HepG2 (cell line): ENCODE measurements around the gene FIBCD1. TPM values are rescaled to one million over a fixed set of nuclear protein-coding genes. Genes with fewer than 3 reads are reported as not detected.

ENCODE experiments used
- ATAC-seq: fragments of 200-7000 bp; cut with Tn5 transposase; 3 replicates; pipeline ENCODE4 v1.9.1; 2020; ENCODE audit warnings: mild to moderate bottlenecking, moderate library complexity
- BruUV-seq: library from RNA; stranded (reverse); fragments of 400-500 nt; replicated peaks from 2 replicates; lab custom pipeline; 2021; lab: Mats Ljungman, UMichigan
- CTCF ChIA-PET: fragments of 300-600 bp; formaldehyde crosslinking; extraction: SDS; loops from one replicate; lab custom pipeline; 2021; ENCODE audit warnings: low total read pairs, inconsistent platforms, low intra/inter-chr PET ratio; lab: Yijun Ruan, JAX
- POLR2A ChIA-PET: fragments of 350-600 bp; sonication (Branson Sonifier 250); formaldehyde crosslinking; loops from one replicate; lab custom pipeline; 2020; ENCODE audit warnings: antibody characterized with exemption, inconsistent platforms; lab: Yijun Ruan, JAX
- DNase-seq: peaks from one replicate; pipeline ENCODE4 v3.0.0-alpha.2; 2015; ENCODE audit warnings: low spot score
- FAIRE-seq: peaks from 3 replicates; lab custom pipeline; 2011; peaks lifted over from hg19 to GRCh38; lab: Jason Lieb, UNC
- H2AFZ ChIP-seq: one replicate; pipeline ENCODE4 v1.6.1; 2011; ENCODE audit warnings: low read length, inconsistent platforms
- H3K27ac ChIP-seq: fragments of 300-600 bp; 3 replicates; pipeline ENCODE4 v1.8.0; 2011; ENCODE audit warnings: mixed run types, mild to moderate bottlenecking, mixed read lengths, low read length, inconsistent platforms; ENCODE audit not compliant: insufficient read depth; ENCODE audit errors: extremely low read length
- H3K27me3 ChIP-seq, 2 experiments: fragments of 200-600 bp in 1 of 2; 2 replicates in 1 of 2; 3 replicates in 1 of 2; pipeline versions ENCODE4 v1.6.0 to v1.8.0; 2011; ENCODE audit warnings: low read length in 2 of 2, mild to moderate bottlenecking in 2 of 2, moderate library complexity in 2 of 2, inconsistent platforms in 1 of 2; ENCODE audit not compliant: insufficient read depth in 2 of 2, control insufficient read depth in 1 of 2
- H3K36me3 ChIP-seq, 2 experiments: fragments of 200-600 bp in 1 of 2; replicated peaks in 1 of 2; 2 replicates in 1 of 2; 3 replicates in 1 of 2; pipeline versions ENCODE4 v1.5.1 to v1.8.0; 2011; ENCODE audit warnings: low read length in 2 of 2, inconsistent platforms in 1 of 2; ENCODE audit not compliant: insufficient read depth in 2 of 2, control insufficient read depth in 1 of 2
- H3K4me1 ChIP-seq: 2 replicates; pipeline ENCODE4 v1.5.1; 2012; ENCODE audit warnings: low read length, inconsistent platforms; ENCODE audit not compliant: insufficient read depth
- H3K4me2 ChIP-seq: 2 replicates; pipeline ENCODE4 v1.6.0; 2011; ENCODE audit warnings: low read depth, low read length, inconsistent platforms
- H3K4me3 ChIP-seq, 3 experiments: fragments of 200-600 bp in 1 of 3; sonication (generic), shearing (Covaris generic) in 1 of 3; replicated peaks in 1 of 3; 2 replicates each; pipeline ENCODE4 v1.5.1; 2011 to 2016; ENCODE audit warnings: low read length in 3 of 3, inconsistent platforms in 2 of 3, low read depth in 2 of 3, mild to moderate bottlenecking in 2 of 3, control low read depth in 1 of 3, mixed read lengths in 1 of 3; ENCODE audit not compliant: insufficient read depth in 1 of 3
- H3K79me2 ChIP-seq: one replicate; pipeline ENCODE4 v1.6.1; 2011; ENCODE audit warnings: low read length, inconsistent platforms; ENCODE audit not compliant: insufficient read depth
- H3K9ac ChIP-seq: 2 replicates; pipeline ENCODE4 v1.6.0; 2011; ENCODE audit warnings: mild to moderate bottlenecking, low read depth, low read length, inconsistent platforms; ENCODE audit not compliant: insufficient read depth
- H3K9me3 ChIP-seq: 2 replicates; pipeline ENCODE4 v1.5.1; 2012; ENCODE audit warnings: mild to moderate bottlenecking, low read length
- H4K20me1 ChIP-seq: 2 replicates; pipeline ENCODE4 v1.6.0; 2011; ENCODE audit warnings: inconsistent platforms, mild to moderate bottlenecking, low read length, moderate library complexity; ENCODE audit not compliant: insufficient read depth
- AHR ChIP-seq: IDR thresholded peaks from 2 replicates; pipeline ENCODE4 v1.6.1; 2018; ENCODE audit warnings: missing genetic modification reagents, missing compliant biosample characterization
- FOXA1 ChIP-seq, 2 experiments: fragments of 450-650 bp in 1 of 2; sonication (generic) in 1 of 2; formaldehyde crosslinking in 1 of 2; IDR thresholded peaks; 2 replicates each; pipeline versions ENCODE4 v1.4.0 to v1.6.1; 2016 to 2020; ENCODE audit warnings: missing genetic modification reagents in 1 of 2
- KLF16 ChIP-seq, 2 experiments: sonication (generic) in 1 of 2; formaldehyde crosslinking in 1 of 2; IDR thresholded peaks; 2 replicates each; pipeline versions ENCODE4 v1.6.1 to v1.8.0; 2016 to 2023; ENCODE audit warnings: missing genetic modification reagents in 2 of 2, missing compliant biosample characterization in 1 of 2
- MATR3 ChIP-seq: sonication (generic); formaldehyde crosslinking; IDR thresholded peaks from 2 replicates; pipeline ENCODE4 v1.4.0; 2020; ENCODE audit warnings: missing genetic modification reagents
- NFE2L1 ChIP-seq: sonication (generic); formaldehyde crosslinking; IDR thresholded peaks from 2 replicates; pipeline ENCODE4 v1.4.0; 2020; ENCODE audit warnings: missing genetic modification reagents, mild to moderate bottlenecking, borderline replicate concordance
- PTBP1 ChIP-seq: fragments of 200-400 bp; formaldehyde crosslinking; IDR thresholded peaks from 2 replicates; pipeline ENCODE4 v1.6.1; 2018; ENCODE audit warnings: low read length, low read depth; ENCODE audit not compliant: poor library complexity, severe bottlenecking
- ZNF558 ChIP-seq: sonication (generic); formaldehyde crosslinking; IDR thresholded peaks from 2 replicates; pipeline ENCODE4 v1.9.0; 2022; ENCODE audit warnings: mild to moderate bottlenecking, missing genetic modification reagents, borderline replicate concordance
- ZNF775 ChIP-seq: sonication (generic); formaldehyde crosslinking; IDR thresholded peaks from 2 replicates; pipeline ENCODE4 v1.4.0; 2020; ENCODE audit warnings: missing genetic modification reagents, mild to moderate bottlenecking, moderate library complexity, borderline replicate concordance
- ZNF879 ChIP-seq: sonication (generic); formaldehyde crosslinking; IDR thresholded peaks from 2 replicates; pipeline ENCODE4 v1.8.1; 2023; ENCODE audit warnings: missing genetic modification reagents
- WGBS: methylation state at CpG from one replicate; pipeline ENCODE4 v1.1.6; 2017; ENCODE audit warnings: low lambda C conversion rate; 5-methylcytosine and 5-hydroxymethylcytosine counted together
- in situ Hi-C: cut with HindIII; loops from 2 replicates; pipeline ENCODE4 v1.10.0; 2017; ENCODE audit warnings: low pct_unique_long_range_greater_than_20kb; ENCODE audit not compliant: extremely low pct_ligation_motif_present
- intact Hi-C: fragments of 100-400 bp; cut with micrococcal nuclease; formaldehyde crosslinking; loops from one replicate; pipeline ENCODE4 v1.10.0; 2022; ENCODE audit not compliant: unreplicated experiment
- polyA plus RNA-seq, 8 experiments: library from polyadenylated mRNA; depleted of rRNA in 3 of 8; stranded (reverse) in 7 of 8; unstranded in 1 of 8; fragments of >200 nt; fragmentation: Illumina TruSeq in 4 of 8; extraction: Trizol in 4 of 8; gene quantifications; 2 replicates each; pipeline versions ENCODE4 v1.2.1 to v1.2.3, GENCODE V29; 2011 to 2016; ENCODE audit warnings: low read depth in 4 of 8, missing spikeins in 1 of 8, mixed read lengths in 1 of 8; ENCODE audit not compliant: insufficient read depth in 1 of 8
- total RNA-seq, 5 experiments: library from RNA; depleted of rRNA; stranded (reverse); fragments of >200 nt; fragmentation: Illumina TruSeq; extraction: Trizol; gene quantifications; 2 replicates each; pipeline ENCODE4 v1.2.3, GENCODE V29; 2016; ENCODE audit warnings: low read depth in 1 of 5
- TF ChIP-seq, protein P1 (sequence below): sonication (generic); formaldehyde crosslinking; conservative IDR thresholded peaks from 2 replicates; pipeline ENCODE4 v1.4.0; 2020; ENCODE audit warnings: missing genetic modification reagents
- TF ChIP-seq, protein P2 (sequence below): sonication (generic); formaldehyde crosslinking; IDR thresholded peaks from 2 replicates; pipeline ENCODE4 v1.4.0; 2020; ENCODE audit warnings: missing genetic modification reagents
- TF ChIP-seq, protein P3 (sequence below): sonication (generic); formaldehyde crosslinking; IDR thresholded peaks from 2 replicates; pipeline ENCODE4 v1.4.0; 2020; ENCODE audit warnings: missing genetic modification reagents

FIBCD1 gene
- total and polyA plus RNA-seq, 2 of the 13 experiments (the other 11 are each of a cell fraction or from before 2014, with no cell fraction given) = 0.55 to 0.89 TPM

DNA sequence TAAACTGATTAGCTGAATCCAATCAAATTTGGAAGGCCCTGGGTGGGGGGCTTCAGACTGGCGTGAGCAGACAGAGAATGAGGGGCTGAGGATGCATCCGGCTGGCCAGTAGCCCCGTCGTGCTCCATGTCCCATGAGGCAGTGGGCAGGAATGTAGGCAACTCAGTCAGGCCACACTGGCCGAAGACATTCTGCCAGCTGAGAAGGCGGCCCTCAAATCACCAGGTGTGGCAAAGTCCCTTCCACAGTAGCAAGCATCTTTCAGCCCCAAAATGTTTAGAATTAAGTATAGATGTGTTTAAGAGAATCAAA is 44.3 kb upstream of the FIBCD1 start:
- FAIRE-seq = no peak
- CTCF ChIA-PET = no interaction called here
- no peak for DNase-seq
- intact Hi-C loops = no loop called here
- no peak overlapping the region for H3K9ac ChIP-seq
- POLR2A ChIA-PET = no interaction called here
- TF ChIP-seq, protein P1, sequence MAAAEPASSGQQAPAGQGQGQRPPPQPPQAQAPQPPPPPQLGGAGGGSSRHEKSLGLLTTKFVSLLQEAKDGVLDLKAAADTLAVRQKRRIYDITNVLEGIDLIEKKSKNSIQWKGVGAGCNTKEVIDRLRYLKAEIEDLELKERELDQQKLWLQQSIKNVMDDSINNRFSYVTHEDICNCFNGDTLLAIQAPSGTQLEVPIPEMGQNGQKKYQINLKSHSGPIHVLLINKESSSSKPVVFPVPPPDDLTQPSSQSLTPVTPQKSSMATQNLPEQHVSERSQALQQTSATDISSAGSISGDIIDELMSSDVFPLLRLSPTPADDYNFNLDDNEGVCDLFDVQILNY (CRISPR knock-in tag) = no peak
- TF ChIP-seq FOXA1 (IDR thresholded peaks at IDR 0.05) (no peak), FOXA1 (CRISPR knock-in tag; IDR thresholded peaks at IDR 0.05) (no peak), ZNF558 (CRISPR knock-in tag) (no peak), KLF16 (CRISPR knock-in tag; IDR thresholded peaks at IDR 0.05) (no peak), AHR (CRISPR knock-in tag) (no peak)
- TF ChIP-seq, all 625 proteins: peak for 0
- in situ Hi-C loops = no loop called here
- peaks cover 14 to 88% of the 10 kb centered on the region in 2 experiments for H3K27me3 ChIP-seq
- 40% methylated on average over 6 of the region's 6 CpGs for WGBS
- no peaks in the 10 kb centered on the region for H3K9me3 ChIP-seq
- no peak overlapping the region for H2AFZ ChIP-seq
- no peak for ATAC-seq
- H3K4me3 ChIP-seq = no peak overlapping the region
- H3K4me2 ChIP-seq = no peak overlapping the region
- no peaks in the 10 kb centered on the region for H3K36me3 ChIP-seq
- no peaks in the 10 kb centered on the region for H3K4me1 ChIP-seq
- no peak overlapping the region for H3K27ac ChIP-seq
- H3K79me2 ChIP-seq = no peaks in the 10 kb centered on the region
- H4K20me1 ChIP-seq = no peaks in the 10 kb centered on the region
- no TSS peak for BruUV-seq

DNA sequence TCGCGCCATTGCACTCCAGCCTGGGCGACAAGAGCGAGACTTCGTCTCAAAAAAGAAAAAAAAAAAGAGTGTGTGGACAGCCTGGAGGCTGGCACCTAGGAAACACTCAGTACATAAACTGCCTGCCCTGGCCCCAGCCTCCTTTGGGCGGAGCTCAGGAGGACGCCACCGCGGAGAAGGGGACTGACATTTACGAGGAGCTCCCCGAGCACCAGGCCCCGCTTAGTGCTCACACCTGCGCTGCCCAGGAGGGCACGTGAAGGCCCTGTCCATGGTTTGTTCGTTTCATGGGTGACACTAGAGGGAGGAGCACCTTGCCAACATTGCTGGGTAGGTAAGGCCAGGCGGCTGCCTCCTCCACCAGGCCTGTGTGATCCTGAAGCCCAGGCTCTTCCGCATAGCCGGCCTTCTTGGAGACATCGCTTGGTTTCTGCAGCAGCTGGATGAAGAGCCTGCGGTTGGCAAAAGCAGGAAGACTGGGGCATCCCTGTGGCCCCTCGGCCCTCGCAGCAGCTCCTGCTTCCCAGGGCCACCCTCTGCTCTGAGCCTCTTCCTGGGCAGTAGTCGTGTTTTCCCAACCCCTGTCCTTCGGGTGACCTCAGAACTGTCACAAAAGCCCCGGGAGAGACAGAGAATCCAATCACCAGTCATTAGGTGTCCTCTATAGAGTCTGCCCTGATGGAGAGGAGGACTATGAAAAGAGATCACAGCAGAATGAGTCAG is 43.8 kb upstream of the FIBCD1 start:
- ATAC-seq = no peak
- TF ChIP-seq MATR3 (CRISPR knock-in tag) (no peak), ZNF879 (no peak), NFE2L1 (no peak), PTBP1 (no peak), ZNF775 (CRISPR knock-in tag) (no peak)
- TF ChIP-seq, protein P2, sequence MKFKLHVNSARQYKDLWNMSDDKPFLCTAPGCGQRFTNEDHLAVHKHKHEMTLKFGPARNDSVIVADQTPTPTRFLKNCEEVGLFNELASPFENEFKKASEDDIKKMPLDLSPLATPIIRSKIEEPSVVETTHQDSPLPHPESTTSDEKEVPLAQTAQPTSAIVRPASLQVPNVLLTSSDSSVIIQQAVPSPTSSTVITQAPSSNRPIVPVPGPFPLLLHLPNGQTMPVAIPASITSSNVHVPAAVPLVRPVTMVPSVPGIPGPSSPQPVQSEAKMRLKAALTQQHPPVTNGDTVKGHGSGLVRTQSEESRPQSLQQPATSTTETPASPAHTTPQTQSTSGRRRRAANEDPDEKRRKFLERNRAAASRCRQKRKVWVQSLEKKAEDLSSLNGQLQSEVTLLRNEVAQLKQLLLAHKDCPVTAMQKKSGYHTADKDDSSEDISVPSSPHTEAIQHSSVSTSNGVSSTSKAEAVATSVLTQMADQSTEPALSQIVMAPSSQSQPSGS (CRISPR knock-in tag) = no peak
- TF ChIP-seq, protein P3, sequence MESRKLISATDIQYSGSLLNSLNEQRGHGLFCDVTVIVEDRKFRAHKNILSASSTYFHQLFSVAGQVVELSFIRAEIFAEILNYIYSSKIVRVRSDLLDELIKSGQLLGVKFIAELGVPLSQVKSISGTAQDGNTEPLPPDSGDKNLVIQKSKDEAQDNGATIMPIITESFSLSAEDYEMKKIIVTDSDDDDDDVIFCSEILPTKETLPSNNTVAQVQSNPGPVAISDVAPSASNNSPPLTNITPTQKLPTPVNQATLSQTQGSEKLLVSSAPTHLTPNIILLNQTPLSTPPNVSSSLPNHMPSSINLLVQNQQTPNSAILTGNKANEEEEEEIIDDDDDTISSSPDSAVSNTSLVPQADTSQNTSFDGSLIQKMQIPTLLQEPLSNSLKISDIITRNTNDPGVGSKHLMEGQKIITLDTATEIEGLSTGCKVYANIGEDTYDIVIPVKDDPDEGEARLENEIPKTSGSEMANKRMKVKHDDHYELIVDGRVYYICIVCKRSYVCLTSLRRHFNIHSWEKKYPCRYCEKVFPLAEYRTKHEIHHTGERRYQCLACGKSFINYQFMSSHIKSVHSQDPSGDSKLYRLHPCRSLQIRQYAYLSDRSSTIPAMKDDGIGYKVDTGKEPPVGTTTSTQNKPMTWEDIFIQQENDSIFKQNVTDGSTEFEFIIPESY (CRISPR knock-in tag) = no peak

More for the DNA sequence above, 43.8 kb upstream of the FIBCD1 start:
- H3K79me2 ChIP-seq = no peaks in the 10 kb centered on the region
- H2AFZ ChIP-seq = no peak overlapping the region
- BruUV-seq = no TSS peak
- DNase-seq (no peak), FAIRE-seq (no peak)
- intact Hi-C loops = no loop called here
- whole genome bisulfite sequencing = 41% methylated on average over 19 of the region's 25 CpGs
- no peaks in the 10 kb centered on the region for H3K9me3 ChIP-seq
- H3K27ac ChIP-seq = no peak overlapping the region
- CTCF ChIA-PET = no interaction called here
- no peak overlapping the region for H3K9ac ChIP-seq
- no peaks in the 10 kb centered on the region for H4K20me1 ChIP-seq
- H3K36me3 ChIP-seq = no peaks in the 10 kb centered on the region
- no peak overlapping the region for H3K4me3 ChIP-seq
- no peak overlapping the region for H3K4me2 ChIP-seq
- H3K27me3 ChIP-seq = peaks cover 14 to 88% of the 10 kb centered on the region in 2 experiments
- POLR2A ChIA-PET = interaction anchor here (0.7 kb wide), 1 partner anchor 8 kb away, joined by 3 read pairs; no protein-coding TSS in a partner anchor
- in situ Hi-C loops = no loop called here
- H3K4me1 ChIP-seq = no peaks in the 10 kb centered on the region
